ENCODE results near the gene MTF1. TPM values are rescaled to one million over a fixed set of nuclear protein-coding genes. Genes with fewer than 3 reads are reported as not detected.

MTF1 gene
- total RNA-seq, 1 donor from 2014 or later: 2.0 TPM

- no peak for DNase-seq (ENCODE audit: low read depth in 2 of 2)
Measured at GRCh38 chr1:37868466-37868865, 9.1 kb upstream of the MTF1 start.

DNA sequence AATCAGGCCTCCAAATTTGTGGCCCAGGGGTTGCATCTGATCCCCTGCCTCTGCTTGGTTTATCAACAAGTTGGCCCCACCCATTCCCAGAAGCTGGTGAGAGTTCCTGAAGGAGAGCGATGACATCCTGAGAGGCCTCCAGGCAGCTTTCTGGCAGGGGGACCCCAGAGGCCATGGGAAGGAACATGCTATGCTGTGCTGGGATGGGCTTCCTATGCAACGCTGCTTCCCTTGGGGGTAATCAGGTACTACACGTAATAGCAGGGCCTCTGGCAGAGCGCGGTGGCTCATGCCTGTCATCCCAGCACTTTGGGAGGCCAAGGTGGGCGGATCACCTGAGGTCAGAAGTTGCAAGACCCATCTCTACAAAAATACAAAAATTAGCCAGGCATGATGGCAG lies 8.4 kb upstream of the MTF1 start:
- no peak for DNase-seq (ENCODE audit: low read depth in 2 of 2)

DNA sequence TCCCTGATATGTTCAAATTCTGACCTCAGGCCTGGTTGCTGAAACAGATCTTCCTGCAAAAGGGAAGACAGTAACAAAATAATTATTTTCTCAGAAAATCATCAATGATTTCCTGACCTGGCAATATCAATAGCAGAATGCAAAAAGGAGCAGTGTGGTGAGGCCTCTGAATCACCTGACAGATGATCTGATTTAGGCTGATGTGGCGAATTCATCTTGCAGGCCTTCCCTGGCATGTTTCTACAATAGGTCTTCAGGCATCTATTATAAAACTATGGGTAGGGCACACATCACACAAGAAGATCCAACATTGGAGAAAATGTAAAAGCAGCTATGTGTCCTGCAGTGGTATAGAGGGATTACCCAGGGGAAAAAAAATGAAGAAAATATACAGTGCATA lies 7.1 kb upstream of the MTF1 start:
- no peak for DNase-seq (ENCODE audit: low read depth in 2 of 2)

DNA sequence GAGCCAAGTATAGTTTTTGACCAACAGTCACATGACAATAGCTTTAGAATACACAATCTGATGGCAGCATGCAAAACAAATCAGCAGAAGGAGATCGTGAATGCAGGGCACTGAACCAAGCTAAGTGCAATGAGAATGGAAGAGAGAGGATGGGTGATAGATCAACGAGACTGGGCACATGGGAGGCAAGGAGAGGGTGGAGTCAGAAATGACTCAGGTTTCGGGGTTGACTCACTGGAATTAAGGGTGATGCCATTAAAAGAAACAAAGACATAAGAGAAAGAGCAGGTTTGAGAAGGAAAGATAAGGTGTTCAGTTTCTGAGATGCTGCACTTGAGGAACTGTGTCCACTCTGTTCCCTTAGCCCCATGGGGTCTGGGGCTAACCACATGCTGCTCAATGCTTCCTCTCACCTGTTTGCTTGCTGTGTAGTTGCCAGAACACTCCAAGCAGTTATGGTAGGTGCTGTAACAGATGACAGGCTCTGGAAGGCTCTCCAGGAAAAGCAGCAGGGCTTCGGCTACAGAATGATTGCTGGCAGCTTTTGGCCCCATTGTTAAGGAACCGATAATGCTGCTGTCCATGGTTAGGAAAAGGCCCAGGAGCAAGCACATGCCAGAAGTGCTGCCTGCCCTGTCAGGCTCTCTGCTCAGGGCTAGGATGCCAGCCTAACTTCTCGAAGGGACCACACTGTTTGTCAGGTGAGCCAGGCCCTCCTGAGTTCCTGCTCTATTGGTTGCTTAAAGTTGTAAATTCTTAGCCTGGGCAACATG lies 6.1 kb upstream of the MTF1 start:
- peak in 1 of 2 donors; percentile 20 for DNase-seq (ENCODE audit: low read depth in 2 of 2)

GRCh38 chr1:37862330-37862729 lies 2.9 kb upstream of the MTF1 start:
- DNase-seq (ENCODE audit: low read depth in 2 of 2): no peak

DNA sequence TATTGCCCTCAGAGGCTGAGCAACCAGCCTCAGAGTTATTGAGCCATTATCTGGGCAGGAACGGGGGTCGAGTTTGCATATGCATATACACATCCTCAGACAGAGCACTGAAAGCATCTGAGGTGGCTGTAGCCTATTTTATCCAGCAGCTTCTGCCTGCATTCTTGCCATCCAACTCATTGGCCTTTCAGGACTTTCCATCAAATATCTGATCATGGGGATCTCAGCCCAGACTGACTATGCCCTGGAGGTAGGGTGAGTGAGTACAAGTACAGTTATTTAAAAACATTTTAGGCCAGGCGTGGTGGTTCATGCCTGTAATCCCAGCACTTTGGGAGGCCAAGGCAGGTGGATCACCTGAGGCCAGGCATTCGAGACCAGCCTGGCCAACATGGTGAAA lies 1.8 kb upstream of the MTF1 start:
- DNase-seq (ENCODE audit: low read depth in 2 of 2): no peak

DNA sequence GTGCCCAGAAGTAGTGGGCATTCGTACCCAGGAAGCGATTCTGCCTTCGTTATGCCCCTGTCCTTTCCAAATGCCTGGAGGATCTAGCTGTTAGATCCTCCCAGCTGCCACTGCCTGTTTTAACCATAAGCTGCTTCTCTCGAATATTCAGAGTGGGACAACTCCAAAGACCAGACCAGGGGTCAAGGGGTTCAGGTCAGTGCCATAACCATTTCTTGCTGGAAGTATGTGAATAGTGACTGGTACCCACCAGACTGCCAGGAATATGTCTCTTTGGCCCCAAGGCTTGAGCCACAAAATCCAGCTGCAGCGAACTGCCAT lies 914 bp upstream of the MTF1 start:
- no peak for DNase-seq (ENCODE audit: low read depth in 2 of 2)

DNA sequence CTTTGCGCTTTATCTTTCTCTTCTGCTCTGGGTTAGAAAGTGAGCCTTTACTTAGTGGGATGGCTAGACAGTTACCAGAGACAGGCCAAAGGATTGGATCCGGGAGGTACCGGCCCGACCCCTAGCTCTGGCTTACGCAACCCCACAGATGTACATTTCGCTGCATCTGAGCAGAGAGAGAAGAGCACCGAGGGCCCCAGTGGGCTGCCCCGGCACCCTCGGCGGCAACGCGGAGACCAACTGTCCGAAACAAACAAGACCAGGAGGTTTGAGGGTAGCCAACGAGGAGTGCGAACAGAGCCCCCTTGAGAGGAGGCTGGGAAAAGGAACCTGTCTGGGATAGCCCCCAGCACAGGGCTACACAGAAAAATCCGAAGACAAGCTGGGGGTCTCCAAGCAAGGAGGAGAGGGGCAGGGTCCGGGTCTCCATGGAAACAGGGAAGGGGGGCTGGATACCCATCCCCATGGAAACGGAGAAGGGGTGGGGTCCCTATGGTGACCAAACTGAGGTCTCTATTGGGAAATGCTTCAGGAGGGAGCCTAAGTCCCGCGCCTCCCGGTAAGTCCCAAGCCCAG lies 373 bp downstream of the MTF1 start:
- DNase-seq (ENCODE audit: low read depth in 2 of 2): peak in 1 of 2 donors; percentile 29

DNA sequence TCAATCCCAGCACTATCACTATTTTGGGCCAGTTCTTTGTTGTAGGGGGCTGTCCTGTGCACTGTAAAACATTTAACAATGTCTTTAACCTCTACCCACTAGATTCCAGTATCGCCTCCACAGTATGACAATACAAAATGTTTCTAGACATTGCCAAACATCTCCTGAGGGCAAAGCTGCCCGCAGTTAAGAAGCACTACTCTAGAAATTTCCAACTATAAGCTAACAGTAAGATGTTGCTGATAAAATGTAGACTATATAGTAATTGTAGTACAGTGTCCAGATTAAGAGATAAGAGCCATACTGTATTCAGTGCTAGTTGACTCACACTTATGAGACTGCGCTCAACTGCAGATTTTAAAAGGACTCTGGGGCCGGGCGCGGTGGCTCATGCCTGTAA lies 5.0 kb downstream of the MTF1 start:
- no peak for DNase-seq (ENCODE audit: low read depth in 2 of 2)

DNA sequence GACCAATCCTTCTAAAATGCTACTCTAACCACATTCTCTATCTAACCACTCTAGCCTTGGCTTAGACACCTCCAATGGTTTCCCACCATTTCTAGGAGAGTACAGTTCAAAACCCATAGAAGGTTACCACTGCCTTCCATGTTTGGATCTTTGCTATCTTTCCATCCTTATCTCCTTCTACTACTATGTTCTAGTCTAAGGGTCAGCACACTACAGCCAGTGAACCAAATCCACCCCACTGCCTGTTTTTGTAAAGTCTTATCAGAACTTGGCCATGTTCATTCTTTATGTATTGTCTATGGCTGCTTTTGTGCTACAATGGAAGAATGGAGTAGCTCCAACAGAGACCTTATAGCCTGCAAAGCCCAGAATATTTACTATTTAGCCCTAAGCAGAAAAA lies 6.2 kb downstream of the MTF1 start:
- DNase-seq (ENCODE audit: low read depth in 2 of 2): no peak

GRCh38 chr1:37851782-37852210 lies 7.6 kb downstream of the MTF1 start:
- peak in 1 of 2 donors; percentile 47 for DNase-seq (ENCODE audit: low read depth in 2 of 2)

DNA sequence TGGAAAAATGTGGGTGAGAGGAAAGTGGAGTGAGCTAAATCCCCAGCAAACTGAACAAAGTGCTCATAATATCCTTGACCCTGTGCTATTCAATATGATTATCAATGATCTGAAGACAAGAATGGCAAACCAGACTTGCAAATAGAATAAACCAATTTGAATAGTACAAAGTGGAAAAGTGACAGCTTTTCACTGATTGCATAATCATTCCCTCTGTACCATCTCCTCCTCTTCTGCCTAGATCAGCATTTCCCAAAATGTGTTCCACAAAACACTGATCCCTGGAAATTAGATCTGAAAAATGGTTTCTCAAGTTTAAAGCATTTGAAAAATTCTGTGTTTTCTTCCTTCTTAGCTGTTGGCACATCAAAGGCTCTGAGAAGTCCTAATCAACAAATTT lies 8.1 kb downstream of the MTF1 start:
- DNase-seq (ENCODE audit: low read depth in 2 of 2): no peak

GRCh38 chr1:37850352-37850955 lies 8.9 kb downstream of the MTF1 start:
- DNase-seq (ENCODE audit: low read depth in 2 of 2): peak in 1 of 2 donors; percentile 20

- DNase-seq (ENCODE audit: low read depth in 2 of 2): no peak
Measured at GRCh38 chr1:37849480-37849879, 9.9 kb downstream of the MTF1 start.

DNA sequence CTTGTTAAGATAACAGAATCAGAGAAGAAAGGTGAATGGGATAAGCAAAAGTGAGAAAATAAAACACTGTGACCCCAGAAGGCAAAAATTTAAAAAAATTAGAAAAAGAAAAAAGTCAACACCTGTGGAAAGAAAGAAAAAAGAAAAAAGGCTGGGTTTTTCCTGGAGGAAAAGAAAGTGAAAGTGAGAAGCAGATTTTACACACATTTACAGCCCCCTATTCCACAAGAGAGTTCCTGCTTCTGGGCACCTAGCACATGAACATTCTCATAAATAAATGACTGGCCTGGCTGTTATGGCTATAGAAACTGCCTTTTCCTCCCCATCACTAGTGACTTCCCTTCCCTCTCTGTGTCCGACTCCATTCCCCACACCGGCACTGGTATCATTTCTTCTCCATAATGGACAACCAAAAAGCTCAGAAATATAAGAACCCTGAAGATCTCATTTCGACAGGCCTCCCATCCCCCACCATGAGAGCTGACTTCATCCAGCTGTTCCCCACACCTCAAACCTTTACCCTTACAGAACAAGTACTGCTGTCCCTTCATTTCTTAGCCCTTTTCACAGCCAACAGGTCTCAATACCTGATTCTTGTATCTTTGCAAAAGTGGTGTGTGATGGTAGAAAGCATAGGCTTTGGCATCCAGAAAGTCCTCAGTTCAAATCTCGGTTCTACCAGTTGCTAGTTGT lies 12.6 kb downstream of the MTF1 start:
- peak; percentile 7 to 41 for DNase-seq (ENCODE audit: low read depth in 2 of 2)

GRCh38 chr1:37845786-37846185 lies 13.6 kb downstream of the MTF1 start:
- no peak for DNase-seq (ENCODE audit: low read depth in 2 of 2)

DNA sequence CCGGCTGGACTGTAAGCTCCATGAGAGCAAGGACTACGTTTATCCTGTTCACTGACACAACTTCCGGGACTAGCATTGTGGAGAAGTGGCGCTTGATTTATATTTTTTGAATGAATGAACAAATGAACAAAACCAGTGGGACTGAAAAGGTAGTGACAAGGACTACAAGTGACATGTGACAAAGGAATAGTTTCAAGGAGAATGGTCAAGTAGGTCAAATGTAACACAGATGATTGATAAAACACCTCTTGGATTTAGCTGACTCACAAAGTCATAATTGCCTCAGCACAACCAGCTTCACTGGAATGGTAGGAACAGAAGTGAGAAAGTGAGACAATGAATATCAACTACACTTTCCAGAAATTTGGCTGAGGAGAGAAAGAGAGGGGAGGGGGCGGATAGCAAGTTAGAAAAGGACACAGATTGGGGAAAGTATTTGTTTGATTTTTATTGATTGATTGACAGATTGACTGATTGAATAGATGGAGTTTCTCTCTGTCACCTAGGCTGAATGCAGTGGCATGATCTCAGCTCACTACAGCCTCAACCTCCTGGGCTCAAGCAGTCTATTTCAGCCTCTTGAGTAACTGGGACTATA lies 14.2 kb downstream of the MTF1 start:
- DNase-seq (ENCODE audit: low read depth in 2 of 2): no peak

GRCh38 chr1:37844536-37844935 lies 14.9 kb downstream of the MTF1 start:
- no peak for DNase-seq (ENCODE audit: low read depth in 2 of 2)

- no peak for DNase-seq (ENCODE audit: low read depth in 2 of 2)
Measured at GRCh38 chr1:37841652-37842051, 17.7 kb downstream of the MTF1 start.

DNA sequence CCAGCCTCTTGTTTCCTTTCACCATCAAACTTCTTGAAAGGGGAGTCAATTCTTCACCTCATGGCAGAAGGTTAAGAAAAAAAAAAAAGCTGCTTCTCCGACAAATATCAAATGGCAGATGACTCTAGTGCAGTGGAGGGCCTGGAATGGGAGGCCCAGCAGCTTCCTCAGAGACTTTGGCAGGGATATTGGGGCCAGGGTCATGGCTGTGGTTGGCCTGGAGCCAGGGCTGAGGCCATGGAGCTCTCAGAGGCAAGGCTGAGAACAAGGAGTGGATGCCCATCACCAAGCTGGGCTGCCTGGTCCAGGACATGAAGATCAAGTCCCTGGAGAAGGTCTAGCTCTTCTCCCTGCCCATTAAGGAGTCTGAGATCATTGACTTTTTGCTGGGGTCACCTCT lies 18.7 kb downstream of the MTF1 start:
- DNase-seq (ENCODE audit: low read depth in 2 of 2): peak in 1 of 2 donors; percentile 7

- no peak for DNase-seq (ENCODE audit: low read depth in 2 of 2)
Measured at GRCh38 chr1:37839676-37840075, 19.7 kb downstream of the MTF1 start.

GRCh38 chr1:37836788-37837187 lies 22.6 kb downstream of the MTF1 start:
- no peak for DNase-seq (ENCODE audit: low read depth in 2 of 2)
